ENCODE results near the gene CDH19.
"Not testable (repeated sequence)": the region's sequence is repeated elsewhere in the genome, so short reads cannot be mapped to it uniquely, and the experiment has no call there.

CDH19 gene

DNA sequence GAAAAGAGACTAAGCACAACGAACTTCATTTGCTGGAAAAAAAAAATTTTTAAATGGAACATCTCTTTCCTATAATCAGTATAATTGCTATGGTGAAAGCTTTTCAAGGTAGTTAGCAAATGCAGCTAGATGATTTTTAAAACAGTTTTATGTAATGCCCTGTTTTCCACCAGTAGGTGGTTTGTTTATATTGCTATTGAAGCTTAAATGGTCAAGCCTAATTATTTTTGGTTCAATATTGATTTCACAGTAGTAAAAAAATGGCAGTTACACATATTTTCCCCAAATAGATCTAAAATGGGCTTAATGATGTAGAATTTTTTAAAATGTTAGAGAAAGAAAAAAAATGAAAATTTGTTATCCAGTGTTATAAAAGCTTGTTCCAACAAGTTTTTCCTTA is 70.2 kb downstream of the CDH19 start:
- Mint-ChIP-seq H3K27me3 (no peaks in the 10 kb centered on the region), H3K9me3 (no peaks in the 10 kb centered on the region), H3K4me1 (no peaks in the 10 kb centered on the region), H3K4me3 (no peak overlapping the region), H3K27ac (no peak overlapping the region)
- DNase-seq (no peak), ATAC-seq (no peak)

GRCh38 chr18:66523219-66523991 is 80.5 kb downstream of the CDH19 start:
- H3K27me3 Mint-ChIP-seq: no peaks in the 10 kb centered on the region
- no peak for ATAC-seq
- no peaks in the 10 kb centered on the region for H3K9me3 Mint-ChIP-seq
- no peak for DNase-seq
- no peak overlapping the region for H3K4me3 Mint-ChIP-seq
- no peak overlapping the region for H3K27ac Mint-ChIP-seq
- no peaks in the 10 kb centered on the region for H3K4me1 Mint-ChIP-seq

- Mint-ChIP-seq H3K4me1 (no peaks in the 10 kb centered on the region), H3K4me3 (no peak overlapping the region), H3K9me3 (no peaks in the 10 kb centered on the region), H3K27me3 (no peaks in the 10 kb centered on the region), H3K27ac (no peak overlapping the region)
- DNase-seq (no peak), ATAC-seq (no peak)
These were observed 89.9 kb downstream of the CDH19 start for GRCh38 chr18:66513996-66514395.

DNA sequence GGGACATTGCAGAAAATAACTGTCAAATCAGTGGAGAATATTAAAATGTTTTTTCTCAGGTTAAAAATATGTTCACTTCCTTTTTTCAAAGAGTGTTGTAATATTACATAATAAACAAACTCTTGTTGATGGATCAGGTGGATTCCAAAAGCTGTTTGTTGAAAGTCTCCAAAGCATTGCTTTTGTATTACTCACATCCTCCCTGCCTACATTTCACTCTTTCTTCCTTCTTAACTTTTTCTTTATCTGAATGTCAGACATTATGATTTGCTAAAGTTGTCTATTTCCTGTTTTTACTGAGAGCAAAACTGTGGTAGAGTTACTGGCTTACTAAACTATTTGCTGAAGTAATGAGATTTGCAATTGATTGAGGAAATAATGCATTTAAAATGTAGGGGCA is 92.1 kb downstream of the CDH19 start:
- H3K9me3 Mint-ChIP-seq: no peaks in the 10 kb centered on the region
- no peaks in the 10 kb centered on the region for H3K27me3 Mint-ChIP-seq
- H3K27ac Mint-ChIP-seq: no peak overlapping the region
- no peak overlapping the region for H3K4me3 Mint-ChIP-seq
- DNase-seq (no peak), ATAC-seq (no peak)
- H3K4me1 Mint-ChIP-seq: no peaks in the 10 kb centered on the region

- DNase-seq (no peak), ATAC-seq (no peak)
- H3K4me3 Mint-ChIP-seq: no peak overlapping the region
- no peaks in the 10 kb centered on the region for H3K4me1 Mint-ChIP-seq
- H3K9me3 Mint-ChIP-seq: no peaks in the 10 kb centered on the region
- no peak overlapping the region for H3K27ac Mint-ChIP-seq
- no peaks in the 10 kb centered on the region for H3K27me3 Mint-ChIP-seq
These were observed 92.6 kb downstream of the CDH19 start for GRCh38 chr18:66511289-66511688.

DNA sequence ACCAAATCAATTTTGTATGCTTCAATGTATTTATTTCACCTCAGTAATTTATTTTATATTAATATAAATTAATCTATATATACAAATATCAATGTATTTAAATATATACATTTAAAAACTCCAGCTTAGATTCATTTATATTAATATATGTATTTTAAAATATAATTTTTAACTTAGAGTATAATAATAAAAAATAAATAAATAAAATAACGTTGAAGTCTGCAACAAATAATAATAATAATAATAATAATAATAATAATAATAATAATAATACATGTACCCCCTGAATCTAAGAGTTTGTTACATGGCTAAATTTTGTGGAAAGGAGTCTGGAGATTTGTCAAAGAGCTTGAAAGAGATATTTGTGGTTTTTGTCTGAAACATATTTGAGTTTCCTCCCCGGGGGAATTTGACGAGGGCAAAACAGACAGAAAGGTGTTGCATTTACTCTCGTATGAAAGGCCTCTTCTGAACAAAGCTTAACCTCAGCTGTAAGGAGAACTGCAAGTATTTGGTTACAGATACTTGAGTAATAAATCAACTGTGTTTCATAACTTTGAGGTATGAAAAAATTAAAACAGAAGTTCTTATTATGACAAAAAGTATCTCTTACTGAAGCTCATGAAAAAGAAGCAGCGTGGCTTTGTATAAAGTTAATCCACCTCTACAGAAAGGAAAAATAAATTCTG is 93.4 kb downstream of the CDH19 start:
- Mint-ChIP-seq H3K9me3 (peaks cover 0 to 4% of the 10 kb centered on the region in 2 donors), H3K4me3 (no peak overlapping the region), H3K27ac (no peak overlapping the region), H3K4me1 (no peaks in the 10 kb centered on the region), H3K27me3 (no peaks in the 10 kb centered on the region)
- DNase-seq (no peak), ATAC-seq (no peak)

DNA sequence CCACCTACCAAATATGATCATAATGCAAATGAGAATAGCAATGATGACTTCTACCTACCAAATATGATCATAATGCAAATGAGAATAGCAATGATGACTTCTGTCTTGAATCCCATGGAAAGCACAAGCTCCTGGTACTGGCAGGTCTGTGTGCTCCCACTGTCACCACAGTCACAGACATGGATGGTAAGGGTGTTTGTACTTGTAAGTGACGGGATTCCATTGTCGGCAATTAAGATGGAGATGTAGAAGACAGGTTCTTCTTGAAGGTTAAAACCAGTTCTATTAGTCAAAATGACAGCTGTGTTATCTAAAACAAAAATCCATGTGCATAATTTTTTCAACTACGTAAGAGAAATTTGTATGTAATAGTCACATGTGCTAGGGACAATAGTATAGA is 95.0 kb downstream of the CDH19 start:
- Mint-ChIP-seq H3K4me1 (no peaks in the 10 kb centered on the region), H3K27me3 (no peaks in the 10 kb centered on the region), H3K9me3 (peaks cover 0 to 4% of the 10 kb centered on the region in 2 donors), H3K27ac (no peak overlapping the region), H3K4me3 (no peak overlapping the region)
- no peak for ATAC-seq
- DNase-seq: no peak

DNA sequence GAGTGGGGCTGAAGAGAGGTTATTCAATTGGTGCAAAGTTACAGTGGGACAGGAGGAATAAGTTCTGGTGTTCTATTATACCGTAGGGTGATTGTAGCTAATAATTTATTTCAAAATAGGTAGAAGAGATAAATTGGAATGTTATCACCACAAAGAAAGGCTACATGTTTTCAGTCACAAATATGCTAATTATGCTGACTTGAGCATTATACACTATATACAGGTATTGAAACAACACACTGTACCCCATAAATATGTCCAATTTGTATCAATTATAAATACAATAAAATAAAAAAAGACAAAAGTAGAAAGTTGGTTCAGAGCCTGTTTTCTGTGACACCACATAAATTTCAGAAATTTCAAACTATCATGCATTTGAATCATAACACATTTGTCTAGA is 97.7 kb downstream of the CDH19 start:
- H3K27me3 Mint-ChIP-seq: no peaks in the 10 kb centered on the region

DNA sequence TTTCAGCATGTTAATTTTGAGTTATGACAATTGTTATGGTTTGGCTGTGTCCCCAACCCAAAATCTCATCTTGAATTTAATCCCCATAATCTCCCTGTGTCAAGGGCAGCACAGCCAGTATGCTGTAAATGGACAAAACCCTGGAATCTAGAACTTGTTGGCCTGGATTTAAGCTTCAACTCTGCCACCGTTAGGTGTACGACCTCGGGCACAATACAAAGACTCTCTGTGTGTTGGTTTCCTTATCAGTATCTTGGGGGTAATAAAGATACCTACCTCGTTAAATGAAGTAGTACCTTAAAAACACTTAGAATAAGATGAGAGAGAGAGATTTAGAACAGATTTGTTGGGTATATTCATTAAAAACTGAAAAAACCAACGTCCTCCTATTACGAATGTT is 106.5 kb downstream of the CDH19 start:
- Mint-ChIP-seq H3K4me3 (no peak overlapping the region), H3K27ac (no peak overlapping the region), H3K9me3 (peaks cover 0 to 6% of the 10 kb centered on the region in 2 donors), H3K27me3 (no peaks in the 10 kb centered on the region), H3K4me1 (no peaks in the 10 kb centered on the region)
- DNase-seq (no peak), ATAC-seq (no peak)

More for the DNA sequence above, 97.7 kb downstream of the CDH19 start:
- H3K9me3 Mint-ChIP-seq: peaks cover 0 to 8% of the 10 kb centered on the region in 2 donors
- no peak overlapping the region for H3K27ac Mint-ChIP-seq
- no peak overlapping the region for H3K4me3 Mint-ChIP-seq
- ATAC-seq: no peak
- DNase-seq: no peak
- no peaks in the 10 kb centered on the region for H3K4me1 Mint-ChIP-seq

- ATAC-seq: no peak
- H3K4me3 Mint-ChIP-seq: no peak overlapping the region
- H3K27ac Mint-ChIP-seq: no peak overlapping the region
- H3K9me3 Mint-ChIP-seq: no peaks in the 10 kb centered on the region
- H3K27me3 Mint-ChIP-seq: no peaks in the 10 kb centered on the region
- no peaks in the 10 kb centered on the region for H3K4me1 Mint-ChIP-seq
- DNase-seq: peak; percentile 2 to 18
These were observed 108.0 kb downstream of the CDH19 start for GRCh38 chr18:66495844-66496243.

DNA sequence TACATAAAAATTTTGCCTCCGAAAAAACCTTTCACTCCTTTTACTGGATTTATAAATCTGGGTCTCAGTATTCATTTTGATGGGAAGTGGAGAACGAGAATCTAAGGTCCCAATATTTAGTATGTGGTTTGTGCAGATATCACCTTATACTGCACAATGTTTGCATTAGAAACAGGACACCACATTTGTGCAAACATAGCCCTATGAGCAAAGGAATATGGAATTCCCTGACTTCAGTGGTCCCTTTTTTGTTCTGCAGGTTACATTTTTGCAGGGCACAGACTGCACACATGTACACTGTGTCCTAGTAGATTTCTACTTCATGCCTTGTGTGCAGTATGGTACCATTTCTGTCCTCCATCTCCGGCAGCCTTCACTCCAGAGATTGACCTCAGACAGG is 130.0 kb downstream of the CDH19 start:
- ATAC-seq (no peak), DNase-seq (no peak)
- no peak overlapping the region for H3K27ac Mint-ChIP-seq
- H3K27me3 Mint-ChIP-seq: no peaks in the 10 kb centered on the region
- peaks cover 0 to 7% of the 10 kb centered on the region in 2 donors for H3K9me3 Mint-ChIP-seq
- no peak overlapping the region for H3K4me3 Mint-ChIP-seq
- no peaks in the 10 kb centered on the region for H3K4me1 Mint-ChIP-seq

DNA sequence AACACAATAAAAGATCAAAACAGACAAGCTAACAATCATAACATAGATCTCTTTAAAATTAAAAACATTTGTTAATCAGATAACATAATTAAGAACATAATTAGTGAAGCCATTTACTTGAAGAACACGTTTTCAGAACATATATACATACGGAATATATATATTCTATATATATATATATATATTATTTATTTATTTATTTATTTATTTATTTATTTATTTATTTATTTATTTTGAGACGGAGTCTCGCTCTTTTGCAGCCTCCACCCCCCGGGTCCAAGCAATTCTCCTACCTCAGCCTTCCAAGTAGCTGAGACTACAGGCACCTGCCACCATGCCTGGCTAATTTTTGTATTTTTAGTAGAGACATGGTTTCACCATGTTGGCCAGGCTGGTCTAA is 137.7 kb downstream of the CDH19 start:
- DNase-seq, H3K4me1 Mint-ChIP-seq: not testable (repeated sequence)

GRCh38 chr18:66461344-66461743 is 142.5 kb downstream of the CDH19 start:
- peaks cover 8 to 9% of the 10 kb centered on the region in 2 donors for H3K9me3 Mint-ChIP-seq
- DNase-seq: no peak
- no peak overlapping the region for H3K27ac Mint-ChIP-seq

More for the DNA sequence above, 137.7 kb downstream of the CDH19 start:
- not testable (repeated sequence) for H3K4me3 Mint-ChIP-seq, H3K27ac Mint-ChIP-seq, H3K9me3 Mint-ChIP-seq, ATAC-seq, H3K27me3 Mint-ChIP-seq

GRCh38 chr18:66457245-66457644 is 146.6 kb downstream of the CDH19 start:
- H3K4me1 Mint-ChIP-seq: no peaks in the 10 kb centered on the region
- ATAC-seq (no peak), DNase-seq (no peak)
- peaks cover 17 to 20% of the 10 kb centered on the region in 2 donors for H3K9me3 Mint-ChIP-seq
- no peaks in the 10 kb centered on the region for H3K27me3 Mint-ChIP-seq
- H3K27ac Mint-ChIP-seq: no peak overlapping the region
- H3K4me3 Mint-ChIP-seq: no peak overlapping the region

More at GRCh38 chr18:66461344-66461743, 142.5 kb downstream of the CDH19 start:
- Mint-ChIP-seq H3K27me3 (no peaks in the 10 kb centered on the region), H3K4me3 (no peak overlapping the region), H3K4me1 (no peaks in the 10 kb centered on the region)
- ATAC-seq: no peak
